GM04504 (cell line): ENCODE measurements around the gene MALRD1.
"Not testable (repeated sequence)": the region's sequence is repeated elsewhere in the genome, so short reads cannot be mapped to it uniquely, and the experiment has no call there.

Experiments
- DNase-seq: peaks from one replicate; pipeline ENCODE4 v3.0.0-alpha.2; 2012; ENCODE audit warnings: low read depth

Gene MALRD1

DNA sequence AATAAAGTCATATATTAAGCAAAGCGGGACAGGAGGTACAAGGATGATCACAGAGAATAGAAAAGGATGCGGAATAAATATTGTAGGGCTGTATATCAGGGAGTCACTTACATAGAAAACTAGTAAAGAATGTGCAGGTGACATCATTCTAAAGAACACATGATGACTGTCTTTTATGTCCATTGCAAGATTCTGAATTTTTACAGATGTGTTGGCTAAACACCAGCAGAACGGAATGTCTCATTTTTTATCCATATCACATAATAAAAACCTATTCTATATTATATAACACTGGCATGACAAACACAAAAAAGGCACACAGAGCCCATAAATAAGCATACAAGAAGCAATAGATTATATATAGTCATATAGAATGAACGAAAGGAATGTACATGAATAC lies 448.4 kb downstream of the MALRD1 start:
- no peak for DNase-seq

DNA sequence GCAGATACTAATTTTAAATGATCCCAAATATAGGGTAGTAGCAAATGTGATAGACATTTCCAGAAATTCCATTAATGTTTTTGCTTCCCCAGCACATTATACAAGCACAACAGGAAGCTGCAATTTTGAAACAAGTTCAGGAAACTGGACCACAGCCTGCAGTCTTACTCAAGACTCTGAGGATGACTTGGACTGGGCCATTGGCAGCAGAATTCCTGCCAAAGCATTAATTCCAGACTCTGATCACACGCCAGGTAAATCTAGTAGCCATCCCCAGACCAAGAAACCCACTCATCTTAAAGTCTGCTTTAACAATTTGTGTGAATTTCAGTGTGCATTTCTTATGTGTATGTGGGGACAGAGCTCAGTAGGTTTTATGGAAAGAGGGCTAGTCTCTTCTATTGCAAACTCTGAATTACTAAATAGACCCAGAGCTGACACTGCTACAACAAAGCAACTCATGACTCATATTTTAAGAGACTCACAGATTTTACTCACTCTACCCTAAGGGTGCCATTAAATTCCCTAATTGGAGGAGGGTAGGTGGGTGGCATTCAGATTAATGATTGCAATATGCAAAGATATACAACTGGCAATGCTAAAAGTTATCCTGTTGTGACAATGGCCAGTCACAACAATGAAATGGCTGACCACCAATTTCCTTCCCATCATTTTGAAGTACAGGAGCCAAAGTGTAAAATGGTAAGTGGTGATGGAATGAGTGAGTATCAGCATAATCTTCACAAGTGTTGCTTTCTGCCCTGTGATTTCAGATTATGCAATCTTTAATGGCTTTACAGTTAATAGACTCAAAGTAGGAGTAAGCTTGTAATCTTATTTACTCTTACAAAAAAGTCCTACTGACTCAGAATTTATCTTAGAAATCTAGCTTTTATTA lies 450.0 kb downstream of the MALRD1 start:
- no peak for DNase-seq

DNA sequence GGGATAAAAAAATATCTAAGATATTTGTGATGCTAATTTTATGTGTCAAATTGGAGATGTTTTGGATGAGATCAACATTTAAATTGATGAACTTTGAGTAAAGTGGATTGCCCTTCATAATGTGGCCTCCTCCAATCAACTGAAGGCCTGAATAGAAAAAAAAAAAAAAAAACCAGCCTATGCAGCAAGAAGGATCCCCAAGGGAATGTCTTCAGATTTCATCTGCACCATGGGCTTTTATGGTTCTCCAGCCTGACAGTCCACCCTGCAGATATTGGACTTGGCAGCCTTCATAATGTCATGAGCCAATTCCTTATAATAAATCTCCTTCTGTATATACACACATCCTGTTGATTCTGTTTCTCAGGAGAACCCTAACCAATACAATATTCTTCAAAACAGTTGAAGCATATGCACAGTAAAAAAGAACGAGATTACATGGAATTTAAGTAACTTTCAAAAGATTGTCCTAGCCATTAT lies 450.7 kb downstream of the MALRD1 start:
- no peak for DNase-seq

DNA sequence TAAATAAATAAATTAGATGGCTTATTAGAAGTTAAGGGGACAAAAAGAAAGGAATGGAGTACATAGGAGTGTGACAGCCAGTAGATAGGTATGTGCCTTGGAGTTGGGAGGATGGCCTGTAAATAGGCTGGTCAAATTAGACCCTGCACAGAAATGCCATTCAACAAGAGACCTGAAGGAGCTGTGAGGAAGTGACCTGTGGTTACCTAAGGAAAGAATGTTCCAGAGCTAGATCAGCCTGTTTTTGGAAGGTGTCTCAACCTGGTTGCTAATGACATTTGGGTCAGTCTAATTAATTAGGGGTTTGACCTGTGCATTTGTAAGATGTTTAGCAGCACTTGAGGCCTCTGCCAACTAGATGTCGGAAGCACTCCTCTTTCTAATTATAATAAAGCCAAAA lies 452.4 kb downstream of the MALRD1 start:
- no peak for DNase-seq

DNA sequence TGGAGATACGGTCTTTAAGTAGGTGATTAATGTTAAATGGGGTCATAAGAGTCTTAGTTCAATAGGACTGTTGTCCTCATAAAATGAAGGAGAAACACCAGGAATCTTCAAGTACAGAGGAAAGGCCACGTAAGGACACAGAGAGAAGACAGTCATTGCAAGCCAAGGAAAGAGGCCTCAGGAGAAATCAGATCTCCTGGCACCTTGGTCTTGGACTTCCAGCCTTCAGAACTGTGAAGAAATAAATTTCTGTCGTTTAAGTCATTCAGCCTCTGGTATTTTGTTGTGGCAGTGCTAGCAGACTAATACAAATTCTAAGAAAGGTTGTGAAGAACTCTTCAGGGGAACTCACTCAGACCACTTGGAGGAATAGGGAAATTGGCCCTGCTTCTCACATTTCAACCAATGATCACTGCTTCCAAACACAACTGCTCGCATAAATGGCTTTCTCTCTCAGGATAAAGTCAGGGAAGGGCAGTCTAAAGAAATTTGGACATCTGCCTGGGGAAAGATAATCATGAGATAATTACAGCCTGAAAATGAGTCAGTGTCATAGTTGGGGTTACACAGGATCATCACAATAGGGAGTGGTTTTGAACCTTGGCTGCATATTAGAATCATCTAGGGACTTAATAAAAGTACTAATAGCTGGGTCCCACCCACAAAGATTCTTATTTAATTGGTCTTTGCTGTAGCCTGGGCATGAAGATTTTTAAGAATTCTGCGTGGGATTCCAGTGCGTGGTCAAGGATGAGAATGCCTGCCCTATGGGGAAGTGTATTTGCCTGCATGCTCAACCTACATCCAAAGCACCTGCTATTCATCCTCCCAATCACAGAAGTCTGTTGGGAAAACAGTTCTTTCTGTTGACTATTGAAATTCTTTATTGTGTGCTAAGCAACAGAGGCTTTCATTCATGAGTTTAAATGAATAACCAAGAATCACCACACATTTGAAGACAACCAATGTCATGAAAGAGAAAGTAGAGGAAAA lies 457.0 kb downstream of the MALRD1 start:
- DNase-seq, result no peak

DNA sequence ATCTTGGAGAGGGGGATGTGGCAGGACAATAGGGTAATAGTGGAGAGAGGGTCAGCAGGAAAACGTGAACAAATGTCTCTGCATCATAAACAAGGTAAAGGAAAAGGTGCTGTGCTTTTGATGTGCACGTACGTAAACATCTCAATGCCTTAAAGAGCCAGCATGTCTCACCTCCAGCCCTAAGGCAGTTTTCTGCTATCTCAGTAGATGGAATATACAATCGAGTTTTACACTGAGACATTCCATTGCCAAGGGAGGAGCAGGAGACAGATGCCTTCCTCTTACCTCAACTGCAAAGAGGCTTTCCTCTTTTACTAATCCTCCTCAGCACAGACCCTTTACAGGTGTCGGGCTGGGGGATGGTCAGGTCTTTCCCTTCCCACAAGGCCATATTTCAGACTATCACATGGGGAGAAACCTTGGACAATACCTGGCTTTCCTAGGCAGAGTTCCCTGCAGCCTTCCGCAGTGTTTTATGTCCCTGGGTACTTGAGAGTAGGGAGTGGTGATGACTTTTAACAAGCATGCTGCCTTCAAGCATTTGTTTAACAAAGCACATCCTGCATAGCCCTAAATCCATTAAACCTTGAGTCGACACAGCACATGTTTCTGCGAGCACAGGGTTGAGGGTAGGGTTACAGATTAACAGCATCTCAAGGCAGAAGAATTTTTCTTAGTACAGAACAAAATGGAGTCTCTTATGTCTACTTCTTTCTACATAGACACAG lies 461.6 kb downstream of the MALRD1 start:
- DNase-seq, result not testable (repeated sequence)

DNA sequence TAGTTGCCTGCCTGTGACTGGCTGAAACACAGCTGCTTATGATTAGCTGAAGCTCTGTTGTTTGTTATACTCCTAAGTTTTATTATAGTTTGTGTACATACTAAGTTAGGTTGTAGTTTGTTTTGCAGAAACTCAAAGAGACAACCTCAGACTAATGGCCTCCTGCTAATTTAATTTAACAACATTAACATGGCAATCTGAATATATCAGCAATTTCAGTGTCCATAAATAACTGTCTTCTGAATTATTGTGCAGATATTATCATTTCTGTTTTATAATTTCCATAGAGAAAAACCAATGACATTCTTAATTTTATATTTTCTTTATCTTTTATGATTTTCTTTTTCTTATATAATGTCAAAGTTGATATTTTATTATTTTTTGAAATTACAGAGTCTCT lies 469.5 kb downstream of the MALRD1 start:
- DNase-seq, result no peak

DNA sequence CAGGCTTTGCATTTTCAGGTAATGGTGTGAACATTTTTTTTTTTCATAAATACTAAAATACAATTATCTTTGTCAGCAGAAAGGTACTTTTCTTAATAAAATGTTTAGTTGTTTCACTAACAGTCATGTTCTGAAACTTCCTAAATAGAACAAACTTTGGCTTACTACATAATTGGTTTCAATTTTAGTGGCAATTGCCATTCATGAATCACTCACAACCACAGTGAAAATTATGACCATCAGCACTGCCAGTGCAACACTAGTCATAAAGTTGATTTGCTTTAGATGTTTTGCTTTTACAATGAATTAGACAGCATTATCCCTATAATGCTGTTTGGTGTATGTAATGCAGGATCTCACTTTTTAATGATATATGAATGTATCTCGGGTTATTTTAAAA lies 470.0 kb downstream of the MALRD1 start:
- no peak for DNase-seq

DNA sequence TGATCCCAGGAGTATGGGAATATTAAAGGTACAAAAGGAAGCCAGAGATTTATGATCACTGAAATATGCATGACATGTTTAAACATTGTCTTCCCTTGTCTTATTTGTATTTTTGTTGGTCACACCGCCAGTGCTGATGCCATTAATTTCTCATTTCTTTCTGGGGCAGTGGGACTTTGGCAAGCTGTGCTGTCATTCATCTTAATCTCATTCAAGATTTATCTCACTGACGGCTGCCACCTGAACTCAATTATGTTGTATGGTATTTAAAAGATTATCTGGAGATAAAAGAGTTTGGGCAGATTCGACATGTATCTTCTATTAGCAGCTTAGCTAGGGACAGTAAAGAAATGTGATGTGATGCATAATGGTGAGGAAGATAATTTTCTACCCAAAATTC lies 482.7 kb downstream of the MALRD1 start:
- DNase-seq, result no peak

DNA sequence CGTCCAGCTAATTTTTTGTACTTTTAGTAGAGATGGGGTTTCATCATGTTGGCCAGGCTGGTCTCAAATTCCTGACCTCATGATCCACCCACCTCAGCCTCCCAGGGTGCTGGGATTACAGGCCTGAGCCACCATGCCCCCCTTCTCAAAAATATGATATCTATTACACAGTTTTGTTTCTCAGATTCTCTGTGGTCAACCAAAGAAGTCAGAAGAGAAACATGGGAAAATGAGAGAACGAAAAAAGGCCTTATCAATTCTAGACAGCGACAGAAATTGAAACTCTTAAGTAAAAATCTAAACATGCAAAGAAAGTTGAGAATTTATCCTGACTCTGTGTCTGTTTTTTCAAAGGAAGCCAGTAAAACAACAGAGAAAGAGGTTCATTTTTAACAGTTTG lies 483.8 kb downstream of the MALRD1 start:
- no peak for DNase-seq

DNA sequence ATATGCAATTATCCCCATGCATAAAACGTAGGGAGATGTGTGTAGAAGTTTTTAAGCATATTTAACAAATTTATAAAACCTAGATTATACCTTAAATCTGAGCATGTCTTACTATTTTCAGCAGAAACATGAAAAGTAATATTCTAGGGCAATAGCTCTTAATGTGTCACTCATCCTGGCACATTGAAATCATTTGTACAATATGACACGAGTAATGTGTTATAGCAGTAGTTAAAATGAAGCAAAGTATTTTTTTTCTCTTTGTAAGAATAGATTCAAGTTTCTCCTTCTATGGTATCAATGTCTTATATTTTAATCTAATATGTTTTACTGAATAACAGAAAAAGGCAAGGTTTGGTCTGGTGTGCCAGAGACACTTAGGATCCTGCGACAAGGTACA lies 492.7 kb downstream of the MALRD1 start:
- no peak for DNase-seq

DNA sequence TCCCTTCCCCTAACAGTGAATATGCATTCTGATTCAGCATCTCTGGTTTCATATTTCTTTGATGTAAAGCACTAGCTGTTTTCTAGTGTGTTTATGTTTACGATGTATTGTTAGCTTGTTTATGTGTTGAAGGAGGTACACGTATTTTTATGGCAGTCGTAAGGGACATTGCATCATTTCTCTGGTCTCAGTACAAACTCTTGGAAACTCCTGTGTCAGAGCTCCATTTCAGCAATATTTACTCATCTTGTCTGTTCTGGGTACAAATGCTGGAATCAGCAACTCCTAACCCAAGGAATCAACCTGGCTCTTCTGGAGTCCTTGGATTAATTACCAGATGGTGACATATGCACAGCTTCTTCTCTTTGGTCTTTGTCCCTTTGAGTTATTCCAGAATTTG lies 497.6 kb downstream of the MALRD1 start:
- no peak for DNase-seq

DNA sequence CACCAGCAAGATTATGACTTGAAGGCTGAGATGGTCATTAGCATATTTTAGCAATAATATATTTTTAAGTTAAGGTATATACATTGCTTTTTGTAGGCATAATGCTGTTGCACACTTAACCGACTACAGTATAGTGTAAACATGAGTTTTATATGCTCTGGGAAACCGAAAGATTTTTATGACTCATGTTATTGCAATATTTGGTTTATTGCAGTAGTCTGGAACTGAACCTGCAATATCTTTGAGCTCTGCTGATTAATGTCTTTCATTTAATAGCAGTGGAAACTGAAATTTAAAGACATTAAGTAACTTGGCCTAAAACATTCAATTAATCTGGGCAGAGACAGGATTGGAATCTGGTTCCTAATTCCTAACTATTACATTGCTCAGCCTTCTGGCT lies 500.9 kb downstream of the MALRD1 start:
- no peak for DNase-seq

DNA sequence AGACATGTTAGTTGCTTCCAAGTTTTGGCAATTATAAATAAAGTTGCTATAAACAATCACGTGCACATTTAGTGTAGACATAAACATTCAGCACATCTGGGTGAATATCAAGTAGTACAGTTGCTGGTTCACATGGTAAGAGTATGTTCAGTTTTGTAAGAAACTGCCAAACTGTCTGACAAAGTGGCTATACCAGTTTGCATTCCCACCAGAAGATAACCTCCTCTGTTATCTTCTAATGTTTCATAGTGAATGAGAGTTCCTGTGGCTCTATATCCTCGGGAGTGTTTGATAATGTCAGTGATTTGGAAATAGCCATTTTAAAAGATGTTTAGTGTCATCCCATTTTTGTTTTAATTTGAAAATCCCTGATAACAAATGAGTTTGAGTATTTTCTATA lies 508.1 kb downstream of the MALRD1 start:
- no peak for DNase-seq

DNA sequence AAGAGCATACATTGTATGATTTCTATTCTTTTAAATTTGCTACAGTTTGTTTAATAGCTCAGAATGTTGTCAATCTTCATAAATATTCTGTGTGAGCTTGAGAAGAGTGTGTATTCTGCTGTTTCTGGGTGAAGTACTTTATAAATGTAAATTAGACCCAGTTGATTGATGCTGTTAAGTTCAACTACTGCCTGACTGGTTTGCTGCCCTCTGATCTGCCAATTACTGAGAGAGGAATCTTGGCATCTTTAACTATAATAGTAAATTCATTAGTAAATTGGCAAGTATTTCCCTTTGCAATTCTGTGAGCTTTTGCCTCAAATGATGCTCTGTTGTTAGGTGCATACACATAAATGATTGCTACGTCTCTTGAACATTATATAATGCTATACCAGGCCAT lies 512.6 kb downstream of the MALRD1 start:
- DNase-seq, result no peak

DNA sequence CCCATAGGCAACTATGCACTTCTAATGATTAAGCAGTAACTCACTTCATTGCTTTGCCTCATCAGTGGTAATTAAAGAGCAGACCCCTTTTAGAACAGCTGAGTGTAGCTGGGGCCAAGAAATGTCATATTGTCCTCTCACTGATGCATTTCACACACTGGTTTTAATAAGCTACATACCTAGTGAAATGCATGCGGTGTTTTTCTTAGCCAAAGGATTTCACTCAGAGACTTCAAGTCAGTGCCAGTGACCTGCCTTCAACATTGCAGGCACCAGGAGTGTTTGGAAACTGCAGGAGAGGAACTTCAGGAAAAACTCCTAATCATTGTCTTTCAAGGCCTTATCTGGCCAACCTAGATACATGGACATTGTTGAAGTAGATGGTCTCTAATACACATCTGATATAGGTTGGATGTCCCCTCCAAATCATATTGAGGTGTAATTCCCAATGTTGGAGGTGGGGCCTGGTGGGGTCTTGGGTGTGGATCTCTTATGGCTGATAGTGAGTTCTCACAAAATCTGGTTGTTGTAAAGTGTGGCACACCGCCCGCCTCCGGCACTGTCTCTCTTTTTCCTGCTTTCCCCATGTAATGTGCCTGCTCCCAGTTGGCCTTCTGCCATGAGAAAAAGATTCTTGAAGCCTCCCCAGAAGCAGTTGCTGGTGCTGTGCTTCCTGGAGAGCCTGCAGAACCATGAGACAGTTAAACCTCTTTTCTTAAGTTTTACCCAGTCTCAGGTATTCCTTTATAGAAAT lies 515.0 kb downstream of the MALRD1 start:
- no peak for DNase-seq

DNA sequence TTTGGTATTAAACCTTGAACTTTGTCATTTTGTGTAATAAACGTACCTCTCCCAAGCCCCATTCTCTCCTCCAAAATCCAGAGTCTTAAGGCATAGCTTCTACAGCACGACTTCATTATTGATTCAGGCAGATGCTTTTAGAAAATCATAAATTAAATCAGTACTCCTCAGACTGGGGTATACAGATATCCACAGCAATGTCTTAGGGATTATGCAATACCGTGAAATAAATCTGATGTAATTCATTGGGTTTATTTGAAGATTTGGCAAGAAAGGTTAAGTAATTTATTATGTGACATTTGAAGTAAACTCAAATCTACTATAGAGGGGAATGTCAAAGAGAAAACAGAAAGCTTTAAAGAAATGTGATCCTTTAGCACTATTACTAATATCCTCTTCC lies 521.5 kb downstream of the MALRD1 start:
- DNase-seq, result no peak

DNA sequence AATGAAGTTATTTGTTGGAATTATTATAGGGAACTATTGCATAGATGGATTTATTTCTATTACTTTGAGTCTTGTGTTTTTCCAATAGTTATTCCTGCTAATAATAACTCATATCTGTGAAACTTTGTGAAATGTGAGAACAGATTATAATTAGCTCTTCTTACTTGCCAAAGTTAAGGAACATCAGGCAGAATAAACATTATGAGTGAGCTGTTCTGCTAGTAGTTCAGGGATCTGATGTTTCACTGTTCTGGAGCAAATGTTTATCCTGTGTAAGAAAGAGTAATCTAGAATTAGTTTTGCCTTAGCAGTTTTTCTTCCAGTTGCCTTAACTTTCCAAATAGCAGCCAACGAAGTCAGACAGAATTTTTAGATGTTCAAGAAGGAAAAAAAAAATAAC lies 522.4 kb downstream of the MALRD1 start:
- no peak for DNase-seq

DNA sequence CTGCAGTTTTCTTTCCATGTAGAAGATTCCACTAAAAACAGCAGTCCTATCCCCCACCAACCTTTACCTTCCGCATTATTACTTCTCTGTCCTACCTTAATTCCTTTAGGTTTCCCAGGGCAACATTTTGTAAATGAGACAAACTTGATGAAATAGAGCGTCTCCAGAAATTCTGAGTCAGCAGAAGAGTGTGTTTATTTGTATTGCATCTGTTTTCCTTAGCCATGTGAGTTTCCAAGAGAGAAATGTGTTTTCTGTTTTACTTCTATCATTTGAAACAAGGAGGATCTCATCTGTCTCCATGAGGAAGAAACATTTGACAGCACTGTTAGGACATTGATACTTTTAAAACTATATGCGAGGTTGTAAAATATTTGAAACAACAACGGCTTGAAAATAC lies 523.5 kb downstream of the MALRD1 start:
- no peak for DNase-seq

DNA sequence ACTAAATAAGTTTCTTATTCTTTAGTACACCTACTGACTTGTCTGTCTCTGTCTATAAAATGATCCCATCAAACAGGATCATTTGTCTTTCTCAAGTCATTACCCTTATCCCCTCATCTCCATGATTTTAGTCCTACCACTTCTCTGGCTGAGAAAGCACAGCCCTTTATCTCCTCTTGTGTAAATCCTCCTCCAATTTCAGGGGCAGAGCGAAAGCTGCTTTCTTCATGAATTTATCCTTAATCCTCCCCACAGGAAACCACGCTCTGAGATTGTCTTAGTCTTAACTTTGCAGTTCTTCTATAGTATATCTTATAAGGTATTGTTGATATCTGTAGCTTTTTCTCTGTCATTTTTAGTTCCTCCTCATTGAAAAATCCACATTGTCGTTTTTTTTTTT lies 528.0 kb downstream of the MALRD1 start:
- DNase-seq, result no peak

DNA sequence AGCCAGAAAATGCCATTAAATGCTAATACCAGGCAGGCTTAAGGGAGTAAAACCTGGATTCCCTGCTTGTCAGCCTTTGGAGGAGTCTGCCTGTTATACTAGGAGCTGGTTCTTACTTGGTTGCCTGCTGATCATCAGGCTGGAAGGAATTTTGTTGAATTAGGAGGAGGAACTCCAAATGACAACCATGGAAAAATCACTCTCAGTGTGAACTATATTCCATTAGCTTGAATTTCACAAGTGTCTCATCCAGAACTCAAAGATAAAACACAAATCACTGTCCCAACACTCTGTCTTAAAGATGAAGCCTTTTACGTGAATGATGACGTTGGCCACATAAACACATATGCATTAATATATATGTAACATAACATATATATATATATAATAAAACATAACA lies 528.8 kb downstream of the MALRD1 start:
- no peak for DNase-seq
